GF-D8 (cell line): ENCODE results near the gene XPNPEP2.

Experiments
- DNase-seq: peaks from one replicate; lab custom pipeline; 2025; lab: John Stamatoyannopoulos, UW

Gene XPNPEP2

DNA sequence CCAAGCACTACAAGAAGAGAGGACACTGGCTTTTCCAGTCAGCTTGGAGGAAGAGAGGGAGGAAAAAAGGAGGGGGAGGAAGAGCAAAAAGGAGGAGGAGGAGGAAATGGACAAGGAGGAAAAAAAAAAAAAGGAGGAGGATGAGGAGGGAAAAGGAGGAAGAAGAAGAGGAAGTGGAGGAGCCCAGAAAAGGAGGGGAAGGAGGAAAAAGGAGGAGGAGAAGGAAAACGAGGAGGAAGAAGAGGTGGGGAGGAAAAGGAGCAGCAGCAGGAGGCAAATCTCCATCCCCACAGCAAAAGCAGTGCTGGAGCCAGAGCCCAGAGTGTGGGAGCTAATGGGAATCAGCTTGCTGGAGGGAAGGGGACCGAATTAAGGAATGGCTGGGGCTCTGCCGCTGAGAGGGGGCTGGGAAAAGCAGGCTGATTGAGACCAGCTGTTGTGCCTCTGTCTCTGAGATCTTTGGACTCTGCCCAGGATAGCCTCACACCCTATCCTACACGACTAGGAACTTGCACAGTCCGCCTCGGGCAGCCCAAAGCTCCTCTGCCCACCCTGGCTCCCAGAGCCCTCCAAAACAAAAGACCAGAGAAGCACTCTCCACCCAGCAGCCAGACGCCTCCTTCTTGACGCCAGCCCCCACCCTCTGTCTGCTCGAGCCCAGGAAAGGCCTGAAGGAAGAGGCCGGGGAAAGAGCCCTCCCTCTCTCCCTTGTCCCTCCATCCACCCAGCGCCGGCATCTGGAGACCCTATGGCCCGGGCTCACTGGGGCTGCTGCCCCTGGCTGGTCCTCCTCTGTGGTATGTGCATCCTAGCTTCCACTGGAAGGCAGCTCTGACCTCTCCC, at the start of gene XPNPEP2:
TSS of gene XPNPEP2 (plus strand) at position 514 of the 843 bp plus-strand sequence. CDS start at position 749, 235 bp downstream.
- no peak for DNase-seq

GRCh38 chrX:129689796-129690195, 49.0 kb upstream of the XPNPEP2 start:
- DNase-seq = no peak

DNA sequence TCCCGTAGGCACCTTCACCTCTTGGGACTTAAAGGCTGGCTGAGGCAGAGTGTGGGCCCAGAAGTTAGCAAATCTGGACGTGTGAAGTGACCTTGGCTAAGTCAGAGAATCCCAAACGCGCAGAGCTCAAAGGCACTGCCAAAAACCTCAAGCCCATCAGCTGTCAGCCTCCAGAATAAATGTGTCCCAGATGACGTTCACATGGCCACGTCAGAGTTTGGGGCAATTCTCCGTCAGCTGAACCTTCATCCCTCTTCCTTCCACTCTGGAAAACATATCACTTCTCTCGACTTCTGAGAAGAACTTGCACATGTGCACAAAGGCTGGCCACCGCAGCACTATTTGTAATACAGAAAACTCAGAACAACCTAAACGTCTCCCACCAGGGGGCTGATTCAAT, 48.3 kb upstream of the XPNPEP2 start:
- no peak for DNase-seq

DNA sequence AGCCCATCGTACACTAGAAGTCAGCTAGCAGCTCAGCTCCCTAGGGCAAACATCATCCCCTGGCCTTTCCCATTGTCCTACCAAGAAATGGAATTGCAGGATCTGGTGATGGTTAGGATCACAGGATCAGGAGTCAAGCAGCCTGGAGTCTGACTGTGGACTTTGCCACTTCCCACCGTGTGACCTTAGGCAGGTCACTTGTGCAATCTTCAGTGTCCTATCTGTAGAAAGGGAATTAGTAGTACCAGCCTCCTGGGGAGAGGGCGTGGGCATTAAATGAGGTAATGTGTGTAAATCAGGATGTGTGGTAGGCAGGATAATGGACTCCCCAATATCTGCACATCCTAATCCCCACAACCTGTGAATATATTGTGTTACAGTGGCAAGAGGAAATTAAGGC, 45.4 kb upstream of the XPNPEP2 start:
- no peak for DNase-seq

- no peak for DNase-seq
Measured at GRCh38 chrX:129694805-129695204, 44.0 kb upstream of the XPNPEP2 start.

DNA sequence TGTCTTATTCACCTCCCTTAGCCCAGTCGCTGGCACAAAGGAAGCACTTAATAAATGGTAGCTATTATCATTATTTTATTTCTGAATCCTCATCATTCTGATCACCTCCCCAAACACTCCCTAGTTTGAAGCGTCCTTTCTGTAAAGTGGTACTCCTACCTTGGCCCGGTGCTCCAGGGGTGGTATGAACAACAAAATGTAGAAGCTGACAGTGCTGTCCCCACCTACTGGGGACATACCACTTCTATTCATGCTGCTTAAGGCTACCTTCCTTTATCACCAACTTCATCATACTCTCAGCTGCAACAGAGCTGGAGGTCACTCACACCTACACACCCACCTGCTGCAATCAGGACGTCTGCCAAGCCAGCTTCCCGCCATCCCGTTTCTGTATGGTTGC, 43.2 kb upstream of the XPNPEP2 start:
- no peak for DNase-seq

DNA sequence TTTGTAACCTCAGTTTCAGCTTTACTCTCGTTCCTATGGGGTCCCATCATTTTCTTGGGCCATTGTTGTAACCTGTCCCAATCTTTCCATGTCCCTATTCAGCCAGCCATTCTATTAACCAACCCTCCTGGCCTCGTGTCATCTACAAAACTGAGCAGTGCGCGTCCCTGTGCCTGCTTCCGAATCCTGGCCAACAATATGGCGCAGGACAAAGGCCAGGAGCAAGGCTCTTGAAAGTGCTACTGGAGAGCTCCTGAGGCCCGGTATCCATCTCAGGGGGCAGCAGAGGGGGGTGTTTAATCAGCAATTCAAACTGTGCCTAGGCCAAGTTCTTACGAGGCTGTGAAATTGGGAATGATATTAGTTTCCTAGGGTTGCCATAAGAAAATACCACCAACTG, 42.8 kb upstream of the XPNPEP2 start:
- DNase-seq = no peak

DNA sequence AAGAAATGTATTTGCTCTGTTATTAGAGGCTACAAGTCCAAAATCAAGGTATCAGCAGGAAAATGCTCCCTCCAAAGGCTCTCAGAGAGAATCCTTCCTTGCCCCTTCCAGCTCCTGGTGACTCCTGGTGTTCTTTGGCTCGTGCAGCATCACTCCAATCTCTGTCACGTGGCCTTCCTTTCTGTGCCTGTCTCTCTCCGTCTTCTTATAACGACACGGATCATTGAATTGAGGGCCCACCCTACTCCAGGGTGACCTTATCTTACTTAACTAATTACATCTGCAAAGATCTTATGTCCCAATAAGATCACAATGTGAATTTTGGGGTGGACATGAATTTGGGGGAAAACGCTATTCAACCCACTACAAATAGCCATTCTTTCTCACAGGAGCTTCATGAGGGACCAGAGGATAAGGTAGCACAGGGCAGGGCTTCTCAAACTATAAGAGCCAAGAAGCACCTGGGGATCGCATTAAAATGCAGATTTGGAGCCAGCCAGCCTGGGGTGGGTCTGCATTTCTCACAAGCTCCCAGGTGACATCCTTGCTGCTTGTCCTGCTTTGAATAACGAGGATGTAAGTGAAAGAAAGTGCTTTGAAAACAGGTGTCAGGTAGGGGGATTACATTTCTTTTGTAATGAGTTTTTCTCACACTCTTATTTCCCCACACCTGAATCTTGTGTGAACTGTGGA, 42.2 kb upstream of the XPNPEP2 start:
- DNase-seq = no peak

GRCh38 chrX:129697204-129697829, 41.5 kb upstream of the XPNPEP2 start:
- DNase-seq = no peak

DNA sequence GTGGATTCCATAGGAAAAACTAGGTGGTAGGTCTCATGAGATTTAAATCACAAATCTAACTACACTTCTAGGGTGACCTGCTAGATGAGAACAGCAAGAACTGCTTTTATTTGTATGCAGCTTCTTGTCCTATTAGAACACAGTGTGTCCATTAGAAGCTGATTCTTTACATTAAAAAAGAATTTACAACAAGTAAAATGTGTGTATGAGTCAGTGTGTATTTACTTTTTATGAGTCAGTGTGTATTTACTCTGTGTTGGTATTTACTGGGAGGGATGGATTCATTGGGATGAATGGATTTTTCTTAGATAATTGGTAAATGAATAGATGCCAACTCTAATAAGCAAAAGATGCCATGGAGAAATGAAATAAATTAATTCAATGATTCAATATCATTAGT, 40.6 kb upstream of the XPNPEP2 start:
- DNase-seq = no peak

DNA sequence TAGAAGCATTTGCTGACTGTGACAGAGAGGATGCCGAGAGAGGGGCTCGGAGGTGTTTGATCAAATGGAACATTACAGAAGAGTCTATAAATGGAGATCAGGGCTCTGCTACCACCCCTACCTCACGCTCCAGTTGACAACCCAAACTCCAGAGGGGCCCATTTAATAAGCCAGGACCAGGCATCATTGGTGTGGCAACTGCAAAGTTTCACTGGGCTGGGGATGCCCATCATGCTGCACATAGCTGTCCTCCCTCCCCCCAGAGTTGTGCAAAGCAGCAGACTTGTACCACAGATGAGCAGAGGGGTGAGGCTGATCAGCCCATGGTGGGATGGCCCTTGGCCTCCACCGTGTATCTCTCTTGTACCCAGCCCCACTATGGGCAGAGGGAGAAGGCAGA, 38.2 kb upstream of the XPNPEP2 start:
- DNase-seq = no peak

GRCh38 chrX:129701624-129702069, 37.1 kb upstream of the XPNPEP2 start:
- DNase-seq = no peak

DNA sequence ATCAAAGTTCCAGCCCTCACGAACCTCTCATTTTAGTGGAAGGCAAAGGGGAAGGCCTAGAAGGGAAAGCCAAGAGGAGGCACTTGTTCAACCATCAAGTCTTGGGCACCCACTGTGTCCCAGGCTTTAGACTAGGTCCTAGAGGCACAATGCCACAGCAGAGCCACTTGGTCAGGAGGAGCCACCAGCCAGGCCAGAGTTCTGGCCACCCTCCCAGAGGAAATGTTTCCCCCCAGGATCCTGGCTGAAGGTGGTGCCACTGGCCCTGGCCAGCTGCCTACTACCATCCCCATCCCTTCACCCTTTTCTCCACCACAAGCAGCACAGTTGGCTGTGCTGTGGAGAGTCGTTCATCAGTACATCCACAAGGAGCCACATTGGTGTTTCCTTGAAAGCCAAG, 34.3 kb upstream of the XPNPEP2 start:
- no peak for DNase-seq

- no peak for DNase-seq
Measured at GRCh38 chrX:129705377-129705925, 33.3 kb upstream of the XPNPEP2 start.

DNA sequence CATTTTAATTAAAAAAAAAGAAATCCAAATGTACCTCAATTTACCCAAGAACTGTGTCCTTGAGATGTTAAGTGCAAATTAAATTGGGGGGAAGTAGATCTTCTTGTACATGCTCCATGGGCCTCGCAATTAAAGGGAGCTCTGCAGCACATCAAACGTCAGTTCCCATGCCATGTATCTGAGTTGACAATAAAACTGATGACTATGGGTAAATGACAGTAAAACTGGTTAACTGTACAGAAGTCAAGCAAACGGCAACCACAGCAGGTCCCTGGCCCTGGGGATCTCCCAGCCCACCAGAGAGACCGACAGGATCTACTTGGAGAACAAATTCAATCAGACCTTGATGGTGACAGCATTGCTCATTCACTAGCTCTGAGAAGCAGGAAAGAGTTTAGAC, 32.8 kb upstream of the XPNPEP2 start:
- DNase-seq = no peak

DNA sequence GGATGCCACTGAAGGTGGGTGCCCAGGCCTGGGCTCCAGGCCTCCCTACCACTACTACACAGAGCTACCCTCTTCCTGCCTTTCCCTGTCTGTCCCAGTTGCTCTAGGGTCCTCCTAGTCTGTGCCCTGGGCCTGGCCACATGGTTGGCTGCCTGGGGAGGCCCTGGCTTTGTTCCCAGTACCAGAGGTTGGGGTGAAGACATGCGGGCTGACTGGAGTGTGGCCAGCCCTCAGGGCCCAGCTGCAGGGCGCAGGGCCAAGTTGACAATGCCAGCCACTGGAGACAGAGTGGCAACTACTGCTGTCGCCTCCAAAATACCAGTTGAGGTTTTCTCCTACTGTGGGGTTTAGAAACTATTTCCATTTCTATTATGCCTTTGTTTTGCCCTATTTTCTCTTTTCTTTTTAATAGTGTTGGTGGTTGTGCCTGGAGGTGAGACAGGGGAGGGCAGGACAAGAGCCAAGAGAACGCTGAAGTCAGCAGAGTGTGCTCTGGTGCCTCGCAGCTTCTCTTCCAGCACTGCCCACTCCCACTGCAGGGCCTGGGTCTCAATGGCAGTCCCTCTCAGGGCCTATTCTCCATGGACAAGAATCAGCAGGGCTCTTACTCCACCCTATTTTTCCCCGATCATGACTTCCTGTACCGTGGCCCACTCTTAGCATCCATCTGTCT, 32.2 kb upstream of the XPNPEP2 start:
- DNase-seq = no peak

- no peak for DNase-seq
Measured at GRCh38 chrX:129714581-129714980, 24.2 kb upstream of the XPNPEP2 start.

DNA sequence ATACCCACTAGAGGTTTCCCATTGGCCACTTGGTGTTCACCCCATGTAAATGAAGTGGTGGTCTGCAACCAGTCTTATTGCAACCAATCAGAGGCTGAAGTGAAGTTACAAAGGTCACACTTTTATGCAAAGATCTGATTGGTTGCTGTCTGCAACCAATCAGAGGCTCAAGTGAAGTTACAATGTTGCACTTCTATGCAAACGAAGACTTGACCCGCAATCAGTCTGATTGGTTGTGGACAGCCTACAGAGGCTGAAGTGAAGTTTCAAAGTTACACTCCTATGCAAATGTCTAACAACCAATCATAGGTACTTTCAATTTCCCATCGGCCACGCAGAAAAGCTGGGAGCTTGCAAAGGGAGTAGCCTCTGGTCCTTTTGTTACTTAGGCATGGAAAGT, 22.3 kb upstream of the XPNPEP2 start:
- DNase-seq = no peak

DNA sequence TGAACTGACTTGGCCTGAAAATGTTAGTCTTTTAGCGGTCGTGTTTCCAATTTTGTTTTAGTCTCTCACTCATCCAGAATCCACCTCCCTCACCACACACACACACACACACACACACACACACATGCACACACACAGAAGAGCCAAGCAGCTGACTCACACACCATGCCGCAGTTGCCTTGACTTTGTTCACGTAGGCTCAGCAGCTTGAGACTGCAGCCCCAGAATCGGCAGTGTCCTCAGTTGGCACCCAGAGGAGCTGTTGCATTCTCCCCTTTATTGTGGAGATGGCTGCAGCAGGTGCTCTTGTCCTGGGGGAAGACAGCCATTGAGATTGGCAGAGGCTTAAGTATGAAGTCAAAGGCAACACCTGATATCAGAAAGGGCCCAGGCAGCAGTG, 20.9 kb upstream of the XPNPEP2 start:
- no peak for DNase-seq

DNA sequence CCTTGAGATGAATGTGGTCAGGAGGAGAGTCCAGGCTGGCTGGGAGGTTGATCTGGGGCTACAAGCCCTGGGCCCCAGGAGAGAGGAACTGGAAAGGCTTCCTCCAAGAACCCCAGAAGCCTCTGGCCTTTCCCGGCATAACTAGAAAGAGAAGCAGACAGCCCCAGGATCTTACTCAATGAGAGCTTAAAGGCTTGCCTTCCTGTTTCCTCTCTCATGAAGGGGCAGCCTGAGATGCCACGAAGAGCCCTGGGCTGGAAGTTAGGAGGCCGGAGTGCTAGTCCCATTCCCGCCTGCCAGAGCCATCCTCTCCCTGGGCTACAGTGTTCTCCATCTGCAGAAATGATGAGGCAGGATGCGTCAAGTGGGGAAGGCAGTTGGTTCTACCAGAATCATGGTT, 20.1 kb upstream of the XPNPEP2 start:
- no peak for DNase-seq

- DNase-seq = no peak
Measured at GRCh38 chrX:129719268-129719667, 19.5 kb upstream of the XPNPEP2 start.

DNA sequence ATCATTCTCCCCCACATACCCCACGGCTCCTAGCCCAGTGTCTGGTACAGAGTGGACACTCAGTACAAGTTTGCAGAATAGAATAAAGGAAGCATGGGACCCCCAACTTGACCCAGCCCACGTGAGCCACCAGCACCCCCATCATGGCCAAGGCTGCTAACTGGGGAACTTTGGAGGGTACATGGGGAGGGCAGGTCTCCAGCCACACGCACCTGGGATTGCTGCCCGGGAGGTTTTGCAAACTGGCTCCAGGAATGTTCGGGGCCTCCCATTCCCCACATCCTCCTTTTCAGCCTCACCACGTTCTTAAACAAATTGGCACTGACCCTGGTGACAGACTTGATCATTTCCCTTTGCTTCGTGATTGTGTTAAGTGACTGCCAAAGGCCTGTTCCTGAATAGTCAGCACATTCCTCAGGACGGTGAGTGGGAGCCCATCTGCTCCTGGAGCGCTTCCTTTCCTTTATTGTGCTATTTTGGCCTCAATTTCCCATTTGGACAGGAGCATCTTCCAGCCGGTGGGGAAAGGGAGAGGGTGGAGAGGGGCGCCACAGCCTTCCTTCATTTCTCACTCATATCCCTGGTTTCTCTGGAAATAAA, 18.7 kb upstream of the XPNPEP2 start:
- no peak for DNase-seq
